Inferior parietal cortex (tissue), 1 donor: Measurements from ENCODE around the gene HBB.

ENCODE experiments used
- DNase-seq: peaks from one replicate; pipeline ENCODE4 v3.0.0-alpha.2; 2016; ENCODE audit errors: extremely low spot score

HBB gene

DNA sequence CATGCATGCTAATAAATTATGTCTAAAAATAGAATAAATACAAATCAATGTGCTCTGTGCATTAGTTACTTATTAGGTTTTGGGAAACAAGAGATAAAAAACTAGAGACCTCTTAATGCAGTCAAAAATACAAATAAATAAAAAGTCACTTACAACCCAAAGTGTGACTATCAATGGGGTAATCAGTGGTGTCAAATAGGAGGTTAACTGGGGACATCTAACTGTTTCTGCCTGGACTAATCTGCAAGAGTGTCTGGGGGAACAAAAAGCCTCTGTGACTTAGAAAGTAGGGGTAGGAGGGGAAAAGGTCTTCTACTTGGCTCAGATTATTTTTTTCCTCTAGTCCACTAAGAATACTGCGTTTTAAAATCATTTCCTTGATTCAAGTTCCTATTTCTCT lies 810 bp upstream of the HBB start:
- no peak for DNase-seq

DNA sequence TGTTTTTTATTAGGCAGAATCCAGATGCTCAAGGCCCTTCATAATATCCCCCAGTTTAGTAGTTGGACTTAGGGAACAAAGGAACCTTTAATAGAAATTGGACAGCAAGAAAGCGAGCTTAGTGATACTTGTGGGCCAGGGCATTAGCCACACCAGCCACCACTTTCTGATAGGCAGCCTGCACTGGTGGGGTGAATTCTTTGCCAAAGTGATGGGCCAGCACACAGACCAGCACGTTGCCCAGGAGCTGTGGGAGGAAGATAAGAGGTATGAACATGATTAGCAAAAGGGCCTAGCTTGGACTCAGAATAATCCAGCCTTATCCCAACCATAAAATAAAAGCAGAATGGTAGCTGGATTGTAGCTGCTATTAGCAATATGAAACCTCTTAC lies 1.4 kb downstream of the HBB start:
- no peak for DNase-seq

DNA sequence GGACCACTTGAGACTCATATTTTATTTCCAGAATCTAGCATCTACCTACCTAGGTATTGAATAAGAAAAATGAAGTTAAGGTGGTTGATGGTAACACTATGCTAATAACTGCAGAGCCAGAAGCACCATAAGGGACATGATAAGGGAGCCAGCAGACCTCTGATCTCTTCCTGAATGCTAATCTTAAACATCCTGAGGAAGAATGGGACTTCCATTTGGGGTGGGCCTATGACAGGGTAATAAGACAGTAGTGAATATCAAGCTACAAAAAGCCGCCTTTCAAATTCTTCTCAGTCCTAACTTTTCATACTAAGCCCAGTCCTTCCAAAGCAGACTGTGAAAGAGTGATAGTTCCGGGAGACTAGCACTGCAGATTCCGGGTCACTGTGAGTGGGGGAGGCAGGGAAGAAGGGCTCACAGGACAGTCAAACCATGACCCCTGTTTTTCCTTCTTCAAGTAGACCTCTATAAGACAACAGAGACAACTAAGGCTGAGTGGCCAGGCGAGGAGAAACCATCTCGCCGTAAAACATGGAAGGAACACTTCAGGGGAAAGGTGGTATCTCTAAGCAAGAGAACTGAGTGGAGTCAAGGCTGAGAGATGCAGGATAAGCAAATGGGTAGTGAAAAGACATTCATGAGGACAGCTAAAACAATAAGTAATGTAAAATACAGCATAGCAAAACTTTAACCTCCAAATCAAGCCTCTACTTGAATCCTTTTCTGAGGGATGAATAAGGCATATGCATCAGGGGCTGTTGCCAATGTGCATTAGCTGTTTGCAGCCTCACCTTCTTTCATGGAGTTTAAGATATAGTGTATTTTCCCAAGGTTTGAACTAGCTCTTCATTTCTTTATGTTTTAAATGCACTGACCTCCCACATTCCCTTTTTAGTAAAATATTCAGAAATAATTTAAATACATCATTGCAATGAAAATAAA lies 2.1 kb downstream of the HBB start:
- DNase-seq = no peak

DNA sequence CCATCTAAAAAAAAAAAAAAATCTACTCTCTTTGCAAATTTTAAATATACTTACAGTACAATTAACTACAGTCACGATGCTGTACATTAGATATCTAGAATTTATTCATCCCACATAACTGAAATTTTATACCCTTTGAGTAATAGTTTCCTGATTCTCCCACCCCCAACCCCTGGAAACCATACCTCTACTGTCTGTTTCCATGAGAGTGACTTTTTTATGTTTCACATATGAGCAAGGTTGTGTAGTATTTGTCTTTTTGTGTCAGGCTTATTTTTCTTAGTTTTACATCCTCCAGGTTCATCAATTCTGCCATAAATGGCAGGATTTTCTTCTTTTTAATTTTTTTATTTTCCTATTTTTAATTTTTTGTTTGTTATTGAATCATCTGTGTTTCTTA lies 3.2 kb downstream of the HBB start:
- no peak for DNase-seq

DNA sequence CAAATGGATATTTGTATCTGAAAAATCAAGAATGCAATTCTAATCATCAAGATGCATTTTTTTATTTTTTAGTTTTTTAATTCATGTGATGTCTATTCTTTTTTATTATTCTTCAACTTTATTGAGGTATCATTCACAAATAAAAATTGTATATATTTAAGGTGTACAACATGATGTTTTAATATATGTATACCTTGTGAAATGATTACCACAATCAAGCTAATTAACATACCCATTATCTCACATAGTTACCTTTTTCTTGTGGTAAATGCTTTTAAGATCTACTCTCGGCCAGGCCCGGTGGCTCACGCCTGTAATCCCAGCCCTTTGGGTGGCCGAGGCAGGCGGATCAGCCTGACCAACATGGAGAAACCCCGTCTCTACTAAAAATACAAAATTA lies 3.7 kb downstream of the HBB start:
- DNase-seq = no peak

DNA sequence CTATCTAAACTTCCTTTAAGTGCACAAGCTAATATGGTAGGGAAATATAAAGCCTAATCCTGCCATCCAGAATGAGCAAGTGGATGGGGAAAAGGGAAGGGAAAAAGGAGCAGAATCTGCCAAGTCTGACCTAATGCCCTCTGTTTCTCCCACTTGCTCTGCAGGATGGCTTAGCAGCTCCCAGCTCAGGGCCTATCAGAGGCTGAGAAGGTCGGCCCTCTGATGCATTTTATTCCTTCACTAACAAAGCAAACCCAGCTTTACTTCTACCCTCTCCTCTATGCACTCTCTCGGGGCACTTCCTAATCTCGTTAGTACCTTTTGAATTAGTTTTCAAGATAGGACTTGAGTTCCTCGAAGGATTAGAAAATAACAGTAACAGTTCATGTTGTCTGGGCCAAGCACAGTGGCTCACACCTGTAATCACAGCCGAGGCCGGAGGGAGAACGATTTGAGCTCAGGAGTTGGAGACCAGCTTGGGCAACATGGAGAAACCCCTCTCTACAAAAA lies 16.4 kb downstream of the HBB start:
- DNase-seq = no peak

DNA sequence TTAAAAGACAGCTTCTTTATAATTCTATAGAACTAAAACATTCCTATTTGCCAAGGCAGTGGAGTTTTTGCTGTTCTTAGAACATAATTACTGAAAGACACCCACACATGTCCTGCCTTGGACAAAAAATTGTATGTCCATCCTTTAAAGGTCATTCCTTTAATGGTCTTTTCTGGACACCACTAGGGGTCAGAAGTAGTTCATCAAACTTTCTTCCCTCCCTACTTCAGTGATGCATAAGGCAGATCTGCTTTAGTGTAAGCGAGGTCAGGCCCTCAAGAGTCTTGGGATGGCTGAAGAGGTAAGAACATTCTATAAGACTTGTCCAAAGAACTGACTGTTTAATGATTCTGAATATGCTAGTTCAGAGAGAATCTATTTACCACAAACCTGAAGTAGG lies 22.1 kb downstream of the HBB start:
- peak; percentile 43 for DNase-seq

DNA sequence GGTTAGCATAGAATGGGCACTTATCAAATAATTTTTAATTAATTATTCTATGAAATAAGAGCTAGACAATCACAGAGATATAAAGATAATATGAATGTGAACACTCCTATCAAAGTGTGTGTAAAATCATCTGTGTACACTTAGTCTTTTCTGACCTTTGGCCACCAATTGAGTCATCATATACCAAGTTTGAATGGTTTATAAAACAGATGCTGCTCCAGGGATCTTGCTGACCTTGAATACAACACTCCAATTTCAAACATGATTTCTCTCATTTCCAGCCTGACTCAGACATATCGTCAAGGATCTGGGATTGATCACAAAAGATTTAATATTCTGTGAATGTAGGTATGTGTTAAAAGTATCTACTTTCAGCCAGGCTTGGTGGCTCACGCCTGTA lies 23.5 kb downstream of the HBB start:
- DNase-seq = no peak

DNA sequence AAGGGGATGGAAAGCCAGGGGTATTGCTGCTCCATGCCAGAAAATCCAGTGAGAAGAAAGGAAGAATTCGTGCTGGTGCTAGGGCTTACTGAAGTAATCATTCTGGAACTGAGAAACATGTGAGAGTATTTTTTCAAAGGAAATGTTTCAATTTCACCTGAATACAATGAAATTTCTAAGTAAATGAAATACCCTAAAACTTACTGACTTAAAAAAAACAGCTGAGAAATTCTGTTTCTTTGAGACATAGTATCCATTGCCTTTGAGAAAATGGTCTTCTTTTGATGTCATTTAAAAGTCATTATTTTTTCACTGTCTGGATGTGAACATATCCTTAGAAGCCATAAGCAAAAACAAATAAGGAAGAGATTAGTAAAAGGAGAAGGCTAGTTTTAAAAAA lies 26.3 kb downstream of the HBB start, which contains the start of gene OR51V1:
TSS of gene OR51V1 (minus strand) at position 101 of the 400 bp plus-strand sequence. CDS start at position 101, 0 bp downstream.
- no peak for DNase-seq

DNA sequence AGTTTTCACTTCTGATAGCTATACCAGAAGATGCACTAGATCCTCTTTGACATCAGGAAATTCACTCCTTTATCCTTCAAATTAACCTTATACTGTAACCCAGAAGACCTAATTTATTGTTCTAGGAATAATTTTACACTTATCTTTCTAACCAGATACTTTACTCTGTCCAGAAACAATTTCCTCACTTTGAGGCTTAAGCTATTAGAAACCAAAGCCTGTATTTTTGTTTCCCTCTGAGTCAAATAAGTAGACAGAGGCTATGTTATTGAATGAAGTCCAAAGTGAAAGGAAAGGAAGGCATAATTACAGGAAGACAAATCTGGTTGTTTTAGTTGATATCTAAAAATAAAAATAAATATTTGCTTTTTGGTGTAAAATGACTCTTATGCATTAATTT lies 28.6 kb downstream of the HBB start:
- DNase-seq = no peak

DNA sequence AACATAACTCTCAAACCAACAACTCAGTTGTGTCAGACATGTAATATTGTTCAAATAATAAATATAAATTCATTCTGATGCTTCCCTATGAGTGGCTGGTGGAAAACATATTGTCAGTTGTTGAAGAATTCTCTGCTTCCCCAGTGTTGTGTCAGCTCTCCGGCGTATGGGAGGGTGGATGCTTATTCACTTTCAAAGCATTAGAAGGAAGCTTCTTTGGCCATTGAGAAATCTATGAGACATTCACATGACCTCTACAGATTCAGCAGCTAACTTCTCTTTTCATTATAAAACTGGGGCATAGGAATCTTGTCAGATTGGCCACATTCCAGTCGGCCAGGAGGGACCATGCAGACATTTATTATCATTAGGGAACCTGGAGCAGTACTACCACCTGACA lies 29.3 kb downstream of the HBB start:
- DNase-seq = no peak

DNA sequence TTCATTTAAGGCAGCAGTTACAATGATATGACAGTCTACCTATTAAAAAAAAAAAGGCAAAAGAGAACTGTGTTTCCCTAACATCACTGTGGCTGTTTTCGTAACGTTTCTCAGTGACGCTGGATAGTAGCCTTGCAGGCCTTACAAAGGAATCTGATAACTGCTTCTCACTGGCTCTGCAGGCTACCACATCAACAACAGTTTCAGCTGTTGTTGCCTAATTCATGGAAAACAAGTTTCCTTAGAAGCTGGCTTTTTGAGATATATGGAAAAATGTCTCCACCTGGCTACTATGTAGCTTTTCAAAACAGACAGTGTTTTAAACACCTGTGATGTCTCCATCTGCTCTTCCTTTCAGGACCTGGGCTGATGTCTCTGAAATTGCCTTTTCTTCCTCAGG lies 30.1 kb downstream of the HBB start:
- DNase-seq = no peak

DNA sequence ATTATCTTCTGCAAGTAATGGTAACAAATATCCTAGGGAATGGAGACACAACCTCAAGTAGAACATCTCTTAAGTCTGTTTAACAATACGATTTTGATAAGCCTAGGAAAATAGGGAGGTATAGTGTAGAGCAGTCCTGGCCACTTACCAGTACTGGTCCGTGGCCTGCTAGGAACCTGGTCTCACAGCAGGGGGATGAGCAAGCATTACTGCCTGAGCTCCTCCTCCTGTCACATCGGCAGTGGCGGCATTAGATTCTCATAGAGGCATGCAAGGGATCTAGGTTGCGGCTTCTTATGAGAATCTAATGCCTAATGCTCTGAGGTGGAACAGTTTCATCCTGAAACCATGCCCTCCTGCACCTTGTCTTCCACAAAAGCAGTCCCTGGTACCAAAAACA lies 30.8 kb downstream of the HBB start:
- no peak for DNase-seq

DNA sequence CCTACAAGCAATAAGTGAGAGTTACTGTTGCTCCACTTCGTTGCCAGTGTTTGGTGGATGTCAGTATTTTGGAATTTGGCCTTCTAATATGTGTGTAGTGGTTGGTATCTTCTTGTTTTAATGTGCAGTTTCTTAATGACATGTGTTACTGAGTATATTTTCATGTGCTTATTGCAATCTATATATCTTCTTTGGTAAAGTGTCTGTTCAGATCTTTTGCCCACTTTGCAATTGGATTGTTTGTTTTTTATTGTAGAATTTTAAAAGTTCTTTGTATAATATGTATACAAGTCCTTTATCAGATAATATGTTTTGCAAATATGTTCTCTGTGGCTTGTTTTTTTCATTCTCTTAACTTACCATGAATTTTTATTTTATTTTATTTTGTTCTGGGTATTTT lies 34.1 kb downstream of the HBB start:
- no peak for DNase-seq

DNA sequence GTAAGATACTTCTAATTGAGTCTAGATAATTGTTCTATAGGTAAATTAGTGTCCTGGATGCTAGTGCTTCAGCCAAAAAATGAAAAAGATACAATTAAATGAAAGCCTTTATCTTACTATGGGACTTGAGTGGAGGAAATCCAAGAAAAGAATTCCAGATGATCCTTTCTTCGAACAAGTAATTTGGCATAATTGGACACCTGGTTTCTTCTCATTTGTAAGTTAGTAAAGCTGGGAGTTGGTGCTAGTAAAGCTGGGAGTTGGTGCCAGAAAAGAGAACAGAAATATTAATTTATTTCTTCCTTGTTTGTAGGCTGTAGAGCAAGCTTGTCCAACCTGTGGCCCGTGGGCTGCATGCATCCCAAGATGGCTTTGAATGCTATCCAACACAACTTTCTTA lies 38.7 kb downstream of the HBB start:
- no peak for DNase-seq

DNA sequence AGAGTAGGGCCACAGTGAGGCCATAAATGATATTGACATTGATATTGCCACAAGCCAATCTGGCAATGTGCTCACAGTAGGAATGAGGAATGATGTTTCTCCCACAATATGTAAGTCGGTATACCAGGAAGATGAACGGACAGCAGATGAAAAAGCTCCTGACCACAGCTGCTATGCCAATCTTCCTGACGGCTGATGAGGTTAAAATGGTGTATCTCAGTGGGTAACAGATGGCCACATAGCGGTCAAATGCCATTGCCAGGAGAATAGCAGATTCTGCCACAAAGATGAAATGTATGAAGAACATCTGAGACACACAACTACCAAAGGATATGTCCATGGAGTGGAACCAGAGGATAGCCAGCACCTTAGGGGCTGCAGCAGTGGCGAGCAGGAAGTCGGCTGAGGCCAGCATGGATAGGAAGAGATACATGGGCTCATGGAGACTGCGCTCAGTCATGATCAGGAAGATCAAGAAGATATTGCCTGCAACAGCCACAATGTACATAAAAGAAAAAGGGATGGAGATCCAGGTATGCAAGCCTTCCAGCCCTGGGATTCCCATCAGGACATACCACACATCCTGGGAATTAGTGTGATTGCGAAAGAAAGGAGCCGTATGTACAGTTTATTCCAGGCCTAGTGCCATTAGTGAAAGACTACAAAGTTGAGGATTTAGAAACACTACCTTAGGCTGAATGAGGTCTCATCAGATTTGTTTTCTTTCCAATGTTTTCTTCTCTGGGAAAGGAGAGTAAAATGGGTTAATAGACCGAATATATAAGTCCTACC lies 48.6 kb downstream of the HBB start:
- DNase-seq = no peak
